ENCODE measurements around the gene METTL3.

- no peak for TF ChIP-seq CTCF (IDR thresholded peaks at IDR 0.05 in 4 of 5, conservative IDR thresholded peaks at IDR 0.05 in 1 of 5)
- TF ChIP-seq POLR2A (IDR thresholded peaks at IDR 0.05) = no peak
These were observed 4.6 kb downstream of the METTL3 start for GRCh38 chr14:21506557-21506956.

All from gastrocnemius medialis (tissue), 4 donors.